ENCODE measurements around the gene CREBBP.

DNA sequence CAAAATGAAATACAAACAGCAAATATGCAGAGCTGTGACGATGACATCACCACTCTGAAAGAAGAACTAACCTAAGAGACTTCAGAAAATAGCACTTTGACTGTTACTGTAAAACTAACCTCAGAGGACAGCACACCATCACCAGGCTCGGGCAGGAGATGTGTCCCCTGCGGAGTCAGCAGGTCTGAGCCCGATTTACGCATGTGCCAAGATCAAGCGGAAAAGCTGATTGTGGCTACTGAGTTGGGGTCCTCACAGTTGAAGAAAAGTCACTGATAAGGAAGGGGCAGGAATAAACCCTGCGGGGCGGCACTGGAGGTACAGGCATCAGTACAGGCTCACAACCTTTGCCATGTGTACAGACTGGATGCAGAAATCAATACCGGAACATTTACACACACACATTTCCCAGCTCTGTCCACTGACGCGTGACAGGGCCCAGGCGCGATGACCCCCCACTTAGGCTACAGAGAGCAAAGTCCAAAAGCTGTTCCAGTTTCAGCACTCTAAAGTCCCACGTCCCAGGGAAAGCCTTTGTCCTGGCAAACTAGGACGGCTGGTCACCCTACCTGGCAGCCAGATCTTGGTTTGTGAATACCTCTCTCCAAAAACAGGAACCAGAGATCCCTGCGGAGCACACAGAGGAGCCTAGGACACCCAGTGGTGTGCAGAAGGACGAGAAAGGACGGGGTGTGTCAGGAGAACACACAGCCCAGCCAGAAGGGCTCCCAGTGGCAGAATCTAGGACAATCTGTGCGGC, 184.7 kb downstream of the CREBBP start:
- TF ChIP-seq POLR2AphosphoS5 (IDR thresholded peaks at IDR 0.05; ENCODE audit: low read depth, low read length) (no peak), TAF1 (IDR thresholded peaks at IDR 0.05; ENCODE audit: low read depth, low read length) (no peak), SPI1 (IDR thresholded peaks at IDR 0.05; ENCODE audit: low read depth, low read length) (no peak), POLR2A (IDR thresholded peaks at IDR 0.05; ENCODE audit: low read depth, low read length) (no peak)
